Left colon (tissue), 2 donors: ENCODE measurements around the gene USP15. TPM values are rescaled to one million over a fixed set of nuclear protein-coding genes. Genes with fewer than 3 reads are reported as not detected.
"Not testable (repeated sequence)": the region's sequence is repeated elsewhere in the genome, so short reads cannot be mapped to it uniquely, and the experiment has no call there.

Source experiments
- ATAC-seq: fragments of 200-7000 bp; cut with Tn5 transposase; one replicate; pipeline ENCODE4 v1.9.1; 2020; ENCODE audit warnings: mild to moderate bottlenecking, moderate library complexity
- DNase-seq, 2 donors: peaks; one replicate each; pipeline ENCODE4 v3.0.0-alpha.2; 2020
- intact Hi-C, 2 donors: fragments of 100-400 bp; cut with DNase I in 1 of 2; cut with micrococcal nuclease in 1 of 2; formaldehyde crosslinking; loops; one replicate each; pipeline versions ENCODE4 v1.11.2 to v1.14.0; 2022; cut with DNase I, micrococcal nuclease
- total RNA-seq, 2 donors: library from RNA; stranded (reverse); fragmentation: NEBNext Ultra II Directional; extraction: Animal tissue kit (Norgen Biotek cat#: 25700); gene quantifications; one replicate each; pipeline ENCODE4 v1.2.1, GENCODE V29; 2021
- donor health status: DM: no; HTN: no; CAD: no.
- donor health status: DM: yes; HTN: yes; CAD: no.

USP15 gene
- total RNA-seq, 2 donors from 2014 or later = 55.3 to 61.2 TPM

DNA sequence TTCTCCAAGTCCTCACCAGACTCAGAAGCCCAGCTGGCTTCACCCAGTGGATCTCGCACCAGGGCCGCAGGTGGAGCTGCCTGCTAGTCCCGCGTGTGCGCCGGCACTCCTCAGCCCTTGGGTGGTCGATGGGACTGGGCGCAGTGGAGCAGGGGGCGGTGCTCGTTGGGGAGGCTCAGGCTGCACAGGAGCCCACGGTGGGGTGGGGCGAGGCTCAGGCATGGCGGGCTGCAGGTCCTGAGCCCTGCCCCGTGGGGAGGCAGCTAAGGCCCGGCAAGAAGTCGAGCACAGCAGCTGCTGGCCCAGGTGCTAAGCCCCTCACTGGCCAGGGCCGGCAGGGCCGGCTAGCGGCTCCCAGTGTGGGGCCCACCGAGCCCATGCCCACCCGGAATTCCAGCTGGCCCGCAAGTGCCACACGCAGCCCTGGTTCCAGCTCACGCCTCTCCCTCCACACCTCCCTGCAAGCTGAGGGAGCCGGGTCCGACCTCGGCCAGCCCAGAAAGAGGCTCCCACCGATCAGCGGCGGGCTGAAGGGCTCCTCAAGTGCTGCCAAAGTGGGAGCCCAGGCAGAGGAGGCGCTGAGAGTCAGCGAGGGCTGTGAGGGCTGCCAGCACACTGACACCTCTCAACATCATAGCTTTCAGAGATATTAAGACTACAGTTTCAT, 201.1 kb downstream of the USP15 start:
- DNase-seq, ATAC-seq, intact Hi-C loops: not testable (repeated sequence)

DNA sequence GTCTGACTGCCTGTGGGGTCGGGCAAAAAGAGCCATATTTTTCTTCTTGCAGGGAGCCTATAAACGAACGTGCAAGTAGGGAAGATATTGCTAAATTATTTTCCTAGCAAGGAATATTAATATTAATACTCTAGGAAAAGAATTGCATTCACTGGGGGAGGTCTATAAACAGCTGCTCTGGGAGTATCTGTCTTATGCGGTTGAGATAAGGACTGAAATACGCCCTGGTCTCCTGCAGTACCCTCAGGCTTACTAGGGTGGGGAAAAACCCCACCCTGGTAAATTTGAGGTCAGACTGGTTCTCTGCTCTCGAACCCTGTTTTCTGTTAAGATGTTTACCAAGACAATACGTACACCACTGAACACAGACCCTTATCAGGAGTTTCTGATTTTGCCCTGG, 203.0 kb downstream of the USP15 start:
- intact Hi-C loops, ATAC-seq, DNase-seq: not testable (repeated sequence)

Other genes with a start within 250 kb of the USP15 start
- 10 to 100 TPM; 55.8 to 55.9 TPM for gene MON2, start 206.4 kb downstream of the USP15 start, total RNA-seq